NCI-H2227 (cell line): ENCODE data around the gene CTSV.
A peak's percentile ranks its signal among the peaks of the same experiment; 100 is the strongest.
"Not testable (repeated sequence)": the region's sequence is repeated elsewhere in the genome, so short reads cannot be mapped to it uniquely, and the experiment has no call there.

ENCODE experiments used
- DNase-seq: peaks from one replicate; lab custom pipeline; 2025; ENCODE audit not compliant: unreplicated experiment; lab: John Stamatoyannopoulos, UW

CTSV gene

GRCh38 chr9:97038611-97039513, at the start of gene CTSV:
TSS of gene CTSV (minus strand) at chr9:97039142. CDS start at chr9:97038043, 1,099 bp downstream.
- DNase-seq: peak; percentile 88

GRCh38 chr9:97087668-97088215, 48.8 kb upstream of the CTSV start:
- DNase-seq: not testable (repeated sequence)

GRCh38 chr9:97084562-97084991, 45.6 kb upstream of the CTSV start:
- DNase-seq: not testable (repeated sequence)

GRCh38 chr9:97078362-97078761, 39.4 kb upstream of the CTSV start:
- DNase-seq: no peak

GRCh38 chr9:97077452-97078295, 38.7 kb upstream of the CTSV start:
- DNase-seq: no peak

GRCh38 chr9:97076731-97077451, 37.9 kb upstream of the CTSV start:
- DNase-seq: not testable (repeated sequence)

- DNase-seq: no peak
These were observed 37.3 kb upstream of the CTSV start for GRCh38 chr9:97076238-97076637.

GRCh38 chr9:97075289-97075985, 36.5 kb upstream of the CTSV start:
- no peak for DNase-seq

- DNase-seq: no peak
These were observed 34.6 kb upstream of the CTSV start for GRCh38 chr9:97073506-97073905.

GRCh38 chr9:97072285-97072776, 33.4 kb upstream of the CTSV start:
- no peak for DNase-seq

- not testable (repeated sequence) for DNase-seq
These were observed 31.4 kb upstream of the CTSV start for GRCh38 chr9:97070325-97070724.

- DNase-seq: no peak
These were observed 28.5 kb upstream of the CTSV start for GRCh38 chr9:97067490-97067889.

GRCh38 chr9:97064176-97064575, 25.2 kb upstream of the CTSV start:
- DNase-seq: no peak

GRCh38 chr9:97060796-97061195, 21.9 kb upstream of the CTSV start:
- DNase-seq: no peak

- DNase-seq: no peak
These were observed 20.7 kb upstream of the CTSV start for GRCh38 chr9:97059626-97060025.

- no peak for DNase-seq
These were observed 18.7 kb upstream of the CTSV start for GRCh38 chr9:97057651-97058050.

- DNase-seq: not testable (repeated sequence)
These were observed 16.9 kb upstream of the CTSV start for GRCh38 chr9:97055891-97056290.

- DNase-seq: no peak
These were observed 14.8 kb upstream of the CTSV start for GRCh38 chr9:97053717-97054116.

- DNase-seq: no peak
These were observed 13.8 kb upstream of the CTSV start for GRCh38 chr9:97052735-97053134.

- no peak for DNase-seq
These were observed 7.3 kb upstream of the CTSV start for GRCh38 chr9:97046228-97046627.
